ENCODE data around the gene DMC1. TPM values are rescaled to one million over a fixed set of nuclear protein-coding genes. Genes with fewer than 3 reads are reported as not detected.

DMC1 gene
- total and polyA plus RNA-seq, 2 of the 13 experiments (the other 11 are each of a cell fraction or from before 2014, with no cell fraction given): 0.82 TPM; not detected in 1

DNA sequence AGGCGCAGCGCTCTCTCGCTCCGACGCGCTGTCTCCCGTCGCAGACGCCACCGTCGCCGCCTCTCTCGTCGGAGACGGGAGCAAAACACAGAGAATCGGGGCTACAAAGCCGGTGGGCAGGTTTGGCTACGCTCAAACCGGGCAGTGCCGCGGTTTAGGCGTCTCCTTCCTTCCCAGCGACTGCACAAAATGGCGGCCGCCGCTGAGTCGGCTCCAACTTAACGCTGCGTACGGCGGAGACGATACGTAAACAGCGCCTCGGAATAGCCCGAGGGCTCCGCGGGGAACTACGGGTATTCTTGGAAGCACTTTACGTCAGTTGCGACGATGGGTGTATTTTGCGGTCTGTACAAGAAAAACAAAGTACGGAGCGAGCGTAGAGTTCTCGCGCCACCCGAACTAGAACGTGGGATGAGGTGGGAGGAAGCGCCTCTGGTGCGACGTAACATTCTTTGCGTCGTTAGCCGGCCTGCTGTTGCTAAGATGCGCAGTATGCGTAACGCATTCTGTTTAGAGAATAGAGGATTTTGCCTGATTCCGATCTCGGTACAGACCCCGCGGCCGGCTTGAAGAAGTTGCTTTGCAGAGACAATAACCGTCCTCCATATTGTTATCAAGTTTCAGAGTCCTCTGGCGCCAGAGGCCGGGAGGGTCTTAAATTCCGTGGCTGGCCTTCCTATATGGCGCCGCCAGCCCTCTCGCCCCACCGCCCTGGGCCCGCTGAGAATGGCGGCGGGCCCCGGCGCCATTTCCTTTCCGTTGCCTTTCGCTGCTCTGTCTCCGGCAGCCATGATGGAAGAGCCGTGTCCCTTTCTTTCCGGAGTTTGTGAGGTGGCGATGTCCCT is 63.6 kb downstream of the DMC1 start, which contains the start of gene DDX17 (continued):
- TF ChIP-seq TEAD3 (CRISPR knock-in tag; optimal IDR thresholded peaks at IDR 0.05; ENCODE audit: borderline replicate concordance) (peak; percentile 94), ZNF441 (CRISPR knock-in tag; IDR thresholded peaks at IDR 0.05; ENCODE audit: borderline replicate concordance) (0 out of 2 replicates have a peak, but pooled peaks have one; percentile 26), ZNF101 (CRISPR knock-in tag; IDR thresholded peaks at IDR 0.05; ENCODE audit: borderline replicate concordance, low read depth) (no peak), ZNF543 (CRISPR knock-in tag; IDR thresholded peaks at IDR 0.05) (no peak), HMG20B (CRISPR knock-in tag; conservative IDR thresholded peaks at IDR 0.05) (no peak), ZNF331 (CRISPR knock-in tag; IDR thresholded peaks at IDR 0.05) (no peak), ZNF350 (CRISPR knock-in tag; IDR thresholded peaks at IDR 0.05; ENCODE audit: borderline replicate concordance, low read depth) (0 out of 2 replicates have a peak, but pooled peaks have one; percentile 15), MLLT10 (CRISPR knock-in tag; IDR thresholded peaks at IDR 0.05) (no peak), PAF1 (CRISPR knock-in tag; IDR thresholded peaks at IDR 0.05) (no peak), SAP130 (CRISPR knock-in tag; IDR thresholded peaks at IDR 0.05; ENCODE audit: low read depth) (peak; percentile 64)
- TF ChIP-seq, protein P1, sequence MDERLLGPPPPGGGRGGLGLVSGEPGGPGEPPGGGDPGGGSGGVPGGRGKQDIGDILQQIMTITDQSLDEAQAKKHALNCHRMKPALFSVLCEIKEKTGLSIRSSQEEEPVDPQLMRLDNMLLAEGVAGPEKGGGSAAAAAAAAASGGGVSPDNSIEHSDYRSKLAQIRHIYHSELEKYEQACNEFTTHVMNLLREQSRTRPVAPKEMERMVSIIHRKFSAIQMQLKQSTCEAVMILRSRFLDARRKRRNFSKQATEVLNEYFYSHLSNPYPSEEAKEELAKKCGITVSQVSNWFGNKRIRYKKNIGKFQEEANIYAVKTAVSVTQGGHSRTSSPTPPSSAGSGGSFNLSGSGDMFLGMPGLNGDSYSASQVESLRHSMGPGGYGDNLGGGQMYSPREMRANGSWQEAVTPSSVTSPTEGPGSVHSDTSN (CRISPR knock-in tag; IDR thresholded peaks at IDR 0.05): no peak
- TF ChIP-seq, protein P2, sequence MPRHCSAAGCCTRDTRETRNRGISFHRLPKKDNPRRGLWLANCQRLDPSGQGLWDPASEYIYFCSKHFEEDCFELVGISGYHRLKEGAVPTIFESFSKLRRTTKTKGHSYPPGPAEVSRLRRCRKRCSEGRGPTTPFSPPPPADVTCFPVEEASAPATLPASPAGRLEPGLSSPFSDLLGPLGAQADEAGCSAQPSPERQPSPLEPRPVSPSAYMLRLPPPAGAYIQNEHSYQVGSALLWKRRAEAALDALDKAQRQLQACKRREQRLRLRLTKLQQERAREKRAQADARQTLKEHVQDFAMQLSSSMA (CRISPR knock-in tag; IDR thresholded peaks at IDR 0.05): no peak
- TF ChIP-seq, protein P3, sequence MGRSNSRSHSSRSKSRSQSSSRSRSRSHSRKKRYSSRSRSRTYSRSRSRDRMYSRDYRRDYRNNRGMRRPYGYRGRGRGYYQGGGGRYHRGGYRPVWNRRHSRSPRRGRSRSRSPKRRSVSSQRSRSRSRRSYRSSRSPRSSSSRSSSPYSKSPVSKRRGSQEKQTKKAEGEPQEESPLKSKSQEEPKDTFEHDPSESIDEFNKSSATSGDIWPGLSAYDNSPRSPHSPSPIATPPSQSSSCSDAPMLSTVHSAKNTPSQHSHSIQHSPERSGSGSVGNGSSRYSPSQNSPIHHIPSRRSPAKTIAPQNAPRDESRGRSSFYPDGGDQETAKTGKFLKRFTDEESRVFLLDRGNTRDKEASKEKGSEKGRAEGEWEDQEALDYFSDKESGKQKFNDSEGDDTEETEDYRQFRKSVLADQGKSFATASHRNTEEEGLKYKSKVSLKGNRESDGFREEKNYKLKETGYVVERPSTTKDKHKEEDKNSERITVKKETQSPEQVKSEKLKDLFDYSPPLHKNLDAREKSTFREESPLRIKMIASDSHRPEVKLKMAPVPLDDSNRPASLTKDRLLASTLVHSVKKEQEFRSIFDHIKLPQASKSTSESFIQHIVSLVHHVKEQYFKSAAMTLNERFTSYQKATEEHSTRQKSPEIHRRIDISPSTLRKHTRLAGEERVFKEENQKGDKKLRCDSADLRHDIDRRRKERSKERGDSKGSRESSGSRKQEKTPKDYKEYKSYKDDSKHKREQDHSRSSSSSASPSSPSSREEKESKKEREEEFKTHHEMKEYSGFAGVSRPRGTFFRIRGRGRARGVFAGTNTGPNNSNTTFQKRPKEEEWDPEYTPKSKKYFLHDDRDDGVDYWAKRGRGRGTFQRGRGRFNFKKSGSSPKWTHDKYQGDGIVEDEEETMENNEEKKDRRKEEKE (IDR thresholded peaks at IDR 0.05): no peak
- TF ChIP-seq, protein P4, sequence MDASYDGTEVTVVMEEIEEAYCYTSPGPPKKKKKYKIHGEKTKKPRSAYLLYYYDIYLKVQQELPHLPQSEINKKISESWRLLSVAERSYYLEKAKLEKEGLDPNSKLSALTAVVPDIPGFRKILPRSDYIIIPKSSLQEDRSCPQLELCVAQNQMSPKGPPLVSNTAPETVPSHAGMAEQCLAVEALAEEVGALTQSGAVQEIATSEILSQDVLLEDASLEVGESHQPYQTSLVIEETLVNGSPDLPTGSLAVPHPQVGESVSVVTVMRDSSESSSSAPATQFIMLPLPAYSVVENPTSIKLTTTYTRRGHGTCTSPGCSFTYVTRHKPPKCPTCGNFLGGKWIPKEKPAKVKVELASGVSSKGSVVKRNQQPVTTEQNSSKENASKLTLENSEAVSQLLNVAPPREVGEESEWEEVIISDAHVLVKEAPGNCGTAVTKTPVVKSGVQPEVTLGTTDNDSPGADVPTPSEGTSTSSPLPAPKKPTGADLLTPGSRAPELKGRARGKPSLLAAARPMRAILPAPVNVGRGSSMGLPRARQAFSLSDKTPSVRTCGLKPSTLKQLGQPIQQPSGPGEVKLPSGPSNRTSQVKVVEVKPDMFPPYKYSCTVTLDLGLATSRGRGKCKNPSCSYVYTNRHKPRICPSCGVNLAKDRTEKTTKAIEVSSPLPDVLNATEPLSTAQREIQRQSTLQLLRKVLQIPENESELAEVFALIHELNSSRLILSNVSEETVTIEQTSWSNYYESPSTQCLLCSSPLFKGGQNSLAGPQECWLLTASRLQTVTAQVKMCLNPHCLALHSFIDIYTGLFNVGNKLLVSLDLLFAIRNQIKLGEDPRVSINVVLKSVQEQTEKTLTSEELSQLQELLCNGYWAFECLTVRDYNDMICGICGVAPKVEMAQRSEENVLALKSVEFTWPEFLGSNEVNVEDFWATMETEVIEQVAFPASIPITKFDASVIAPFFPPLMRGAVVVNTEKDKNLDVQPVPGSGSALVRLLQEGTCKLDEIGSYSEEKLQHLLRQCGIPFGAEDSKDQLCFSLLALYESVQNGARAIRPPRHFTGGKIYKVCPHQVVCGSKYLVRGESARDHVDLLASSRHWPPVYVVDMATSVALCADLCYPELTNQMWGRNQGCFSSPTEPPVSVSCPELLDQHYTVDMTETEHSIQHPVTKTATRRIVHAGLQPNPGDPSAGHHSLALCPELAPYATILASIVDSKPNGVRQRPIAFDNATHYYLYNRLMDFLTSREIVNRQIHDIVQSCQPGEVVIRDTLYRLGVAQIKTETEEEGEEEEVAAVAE (CRISPR knock-in tag; IDR thresholded peaks at IDR 0.05; ENCODE audit: borderline replicate concordance): peak; percentile 55; the same call in 1 of the 2 replicates
- TF ChIP-seq, protein P5, sequence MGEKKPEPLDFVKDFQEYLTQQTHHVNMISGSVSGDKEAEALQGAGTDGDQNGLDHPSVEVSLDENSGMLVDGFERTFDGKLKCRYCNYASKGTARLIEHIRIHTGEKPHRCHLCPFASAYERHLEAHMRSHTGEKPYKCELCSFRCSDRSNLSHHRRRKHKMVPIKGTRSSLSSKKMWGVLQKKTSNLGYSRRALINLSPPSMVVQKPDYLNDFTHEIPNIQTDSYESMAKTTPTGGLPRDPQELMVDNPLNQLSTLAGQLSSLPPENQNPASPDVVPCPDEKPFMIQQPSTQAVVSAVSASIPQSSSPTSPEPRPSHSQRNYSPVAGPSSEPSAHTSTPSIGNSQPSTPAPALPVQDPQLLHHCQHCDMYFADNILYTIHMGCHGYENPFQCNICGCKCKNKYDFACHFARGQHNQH (CRISPR knock-in tag; IDR thresholded peaks at IDR 0.05): peak; percentile 19; the same call in 1 of the 2 replicates
- TF ChIP-seq, protein P6, sequence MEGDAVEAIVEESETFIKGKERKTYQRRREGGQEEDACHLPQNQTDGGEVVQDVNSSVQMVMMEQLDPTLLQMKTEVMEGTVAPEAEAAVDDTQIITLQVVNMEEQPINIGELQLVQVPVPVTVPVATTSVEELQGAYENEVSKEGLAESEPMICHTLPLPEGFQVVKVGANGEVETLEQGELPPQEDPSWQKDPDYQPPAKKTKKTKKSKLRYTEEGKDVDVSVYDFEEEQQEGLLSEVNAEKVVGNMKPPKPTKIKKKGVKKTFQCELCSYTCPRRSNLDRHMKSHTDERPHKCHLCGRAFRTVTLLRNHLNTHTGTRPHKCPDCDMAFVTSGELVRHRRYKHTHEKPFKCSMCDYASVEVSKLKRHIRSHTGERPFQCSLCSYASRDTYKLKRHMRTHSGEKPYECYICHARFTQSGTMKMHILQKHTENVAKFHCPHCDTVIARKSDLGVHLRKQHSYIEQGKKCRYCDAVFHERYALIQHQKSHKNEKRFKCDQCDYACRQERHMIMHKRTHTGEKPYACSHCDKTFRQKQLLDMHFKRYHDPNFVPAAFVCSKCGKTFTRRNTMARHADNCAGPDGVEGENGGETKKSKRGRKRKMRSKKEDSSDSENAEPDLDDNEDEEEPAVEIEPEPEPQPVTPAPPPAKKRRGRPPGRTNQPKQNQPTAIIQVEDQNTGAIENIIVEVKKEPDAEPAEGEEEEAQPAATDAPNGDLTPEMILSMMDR (CRISPR knock-in tag; IDR thresholded peaks at IDR 0.05): no peak; the same call in none of the 2 replicates
